ENCODE measurements around the gene HS2ST1.

HS2ST1 gene

GRCh38 chr1:86924324-86924960 lies 10.0 kb downstream of the HS2ST1 start:
- DNase-seq (ENCODE audit: low read depth), result no peak
- no peak overlapping the region for H3K4me3 ChIP-seq (ENCODE audit: low read depth, low read length)
- TF ChIP-seq CTCF (conservative IDR thresholded peaks at IDR 0.05; ENCODE audit: low read depth, low read length), result no peak

GRCh38 chr1:86925742-86926141 lies 11.3 kb downstream of the HS2ST1 start:
- H3K4me3 ChIP-seq (ENCODE audit: low read depth, low read length), result no peak overlapping the region
- DNase-seq (ENCODE audit: low read depth), result no peak
- TF ChIP-seq CTCF (conservative IDR thresholded peaks at IDR 0.05; ENCODE audit: low read depth, low read length), result no peak

GRCh38 chr1:86926883-86927282 lies 12.4 kb downstream of the HS2ST1 start:
- H3K4me3 ChIP-seq (ENCODE audit: low read depth, low read length), result no peak overlapping the region
- peak; percentile 17 for DNase-seq (ENCODE audit: low read depth)
- TF ChIP-seq CTCF (conservative IDR thresholded peaks at IDR 0.05; ENCODE audit: low read depth, low read length), result no peak

GRCh38 chr1:86928819-86929218 lies 14.4 kb downstream of the HS2ST1 start:
- no peak for DNase-seq (ENCODE audit: low read depth)
- H3K4me3 ChIP-seq (ENCODE audit: low read depth, low read length), result no peak overlapping the region
- no peak for TF ChIP-seq CTCF (conservative IDR thresholded peaks at IDR 0.05; ENCODE audit: low read depth, low read length)

GRCh38 chr1:86933051-86933450 lies 18.6 kb downstream of the HS2ST1 start:
- TF ChIP-seq CTCF (conservative IDR thresholded peaks at IDR 0.05; ENCODE audit: low read depth, low read length), result no peak
- H3K4me3 ChIP-seq (ENCODE audit: low read depth, low read length), result no peak overlapping the region
- no peak for DNase-seq (ENCODE audit: low read depth)

GRCh38 chr1:86933562-86934377 lies 19.3 kb downstream of the HS2ST1 start:
- H3K4me3 ChIP-seq (ENCODE audit: low read depth, low read length), result no peak overlapping the region
- TF ChIP-seq CTCF (conservative IDR thresholded peaks at IDR 0.05; ENCODE audit: low read depth, low read length), result no peak
- DNase-seq (ENCODE audit: low read depth), result no peak
